Ishikawa (cell line): ENCODE results near the gene NAV3.

Experiments
- EP300 ChIP-seq: IDR thresholded peaks from 2 replicates; pipeline ENCODE4 v1.6.1; 2012; ENCODE audit warnings: borderline replicate concordance
- TF ChIP-seq, protein P1 (sequence below): IDR thresholded peaks from 2 replicates; pipeline ENCODE4 v1.6.1; 2012; ENCODE audit warnings: low read depth, mild to moderate bottlenecking

DNA sequence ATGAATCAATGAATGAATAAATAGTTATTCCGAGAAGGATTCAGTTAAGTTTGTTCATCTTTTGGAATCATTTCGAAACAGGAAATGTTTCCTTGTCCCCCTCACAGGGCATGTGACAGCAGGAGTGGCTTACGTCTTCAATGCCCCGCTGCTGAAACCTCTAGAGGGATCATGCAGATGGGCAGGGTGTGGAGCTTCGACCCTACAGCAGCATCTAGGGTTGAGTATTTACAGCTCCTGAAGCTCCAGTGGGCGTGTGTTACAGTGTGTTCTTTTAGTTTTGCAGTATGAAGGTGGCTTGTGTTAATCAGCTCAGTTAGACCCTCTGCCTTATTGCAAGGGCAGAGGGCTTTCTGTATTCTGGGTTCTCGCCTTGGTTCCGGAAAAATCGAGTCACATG is 2.6 kb downstream of the NAV3 start:
- TF ChIP-seq, protein P1, sequence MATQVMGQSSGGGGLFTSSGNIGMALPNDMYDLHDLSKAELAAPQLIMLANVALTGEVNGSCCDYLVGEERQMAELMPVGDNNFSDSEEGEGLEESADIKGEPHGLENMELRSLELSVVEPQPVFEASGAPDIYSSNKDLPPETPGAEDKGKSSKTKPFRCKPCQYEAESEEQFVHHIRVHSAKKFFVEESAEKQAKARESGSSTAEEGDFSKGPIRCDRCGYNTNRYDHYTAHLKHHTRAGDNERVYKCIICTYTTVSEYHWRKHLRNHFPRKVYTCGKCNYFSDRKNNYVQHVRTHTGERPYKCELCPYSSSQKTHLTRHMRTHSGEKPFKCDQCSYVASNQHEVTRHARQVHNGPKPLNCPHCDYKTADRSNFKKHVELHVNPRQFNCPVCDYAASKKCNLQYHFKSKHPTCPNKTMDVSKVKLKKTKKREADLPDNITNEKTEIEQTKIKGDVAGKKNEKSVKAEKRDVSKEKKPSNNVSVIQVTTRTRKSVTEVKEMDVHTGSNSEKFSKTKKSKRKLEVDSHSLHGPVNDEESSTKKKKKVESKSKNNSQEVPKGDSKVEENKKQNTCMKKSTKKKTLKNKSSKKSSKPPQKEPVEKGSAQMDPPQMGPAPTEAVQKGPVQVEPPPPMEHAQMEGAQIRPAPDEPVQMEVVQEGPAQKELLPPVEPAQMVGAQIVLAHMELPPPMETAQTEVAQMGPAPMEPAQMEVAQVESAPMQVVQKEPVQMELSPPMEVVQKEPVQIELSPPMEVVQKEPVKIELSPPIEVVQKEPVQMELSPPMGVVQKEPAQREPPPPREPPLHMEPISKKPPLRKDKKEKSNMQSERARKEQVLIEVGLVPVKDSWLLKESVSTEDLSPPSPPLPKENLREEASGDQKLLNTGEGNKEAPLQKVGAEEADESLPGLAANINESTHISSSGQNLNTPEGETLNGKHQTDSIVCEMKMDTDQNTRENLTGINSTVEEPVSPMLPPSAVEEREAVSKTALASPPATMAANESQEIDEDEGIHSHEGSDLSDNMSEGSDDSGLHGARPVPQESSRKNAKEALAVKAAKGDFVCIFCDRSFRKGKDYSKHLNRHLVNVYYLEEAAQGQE: no peak
- TF ChIP-seq EP300: no peak
